ENCODE measurements around the gene RRP1B.

- TF ChIP-seq, protein P1, sequence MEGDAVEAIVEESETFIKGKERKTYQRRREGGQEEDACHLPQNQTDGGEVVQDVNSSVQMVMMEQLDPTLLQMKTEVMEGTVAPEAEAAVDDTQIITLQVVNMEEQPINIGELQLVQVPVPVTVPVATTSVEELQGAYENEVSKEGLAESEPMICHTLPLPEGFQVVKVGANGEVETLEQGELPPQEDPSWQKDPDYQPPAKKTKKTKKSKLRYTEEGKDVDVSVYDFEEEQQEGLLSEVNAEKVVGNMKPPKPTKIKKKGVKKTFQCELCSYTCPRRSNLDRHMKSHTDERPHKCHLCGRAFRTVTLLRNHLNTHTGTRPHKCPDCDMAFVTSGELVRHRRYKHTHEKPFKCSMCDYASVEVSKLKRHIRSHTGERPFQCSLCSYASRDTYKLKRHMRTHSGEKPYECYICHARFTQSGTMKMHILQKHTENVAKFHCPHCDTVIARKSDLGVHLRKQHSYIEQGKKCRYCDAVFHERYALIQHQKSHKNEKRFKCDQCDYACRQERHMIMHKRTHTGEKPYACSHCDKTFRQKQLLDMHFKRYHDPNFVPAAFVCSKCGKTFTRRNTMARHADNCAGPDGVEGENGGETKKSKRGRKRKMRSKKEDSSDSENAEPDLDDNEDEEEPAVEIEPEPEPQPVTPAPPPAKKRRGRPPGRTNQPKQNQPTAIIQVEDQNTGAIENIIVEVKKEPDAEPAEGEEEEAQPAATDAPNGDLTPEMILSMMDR (IDR thresholded peaks at IDR 0.05; ENCODE audit: insufficient read depth, low read length) = no peak
- TF ChIP-seq, protein P2, sequence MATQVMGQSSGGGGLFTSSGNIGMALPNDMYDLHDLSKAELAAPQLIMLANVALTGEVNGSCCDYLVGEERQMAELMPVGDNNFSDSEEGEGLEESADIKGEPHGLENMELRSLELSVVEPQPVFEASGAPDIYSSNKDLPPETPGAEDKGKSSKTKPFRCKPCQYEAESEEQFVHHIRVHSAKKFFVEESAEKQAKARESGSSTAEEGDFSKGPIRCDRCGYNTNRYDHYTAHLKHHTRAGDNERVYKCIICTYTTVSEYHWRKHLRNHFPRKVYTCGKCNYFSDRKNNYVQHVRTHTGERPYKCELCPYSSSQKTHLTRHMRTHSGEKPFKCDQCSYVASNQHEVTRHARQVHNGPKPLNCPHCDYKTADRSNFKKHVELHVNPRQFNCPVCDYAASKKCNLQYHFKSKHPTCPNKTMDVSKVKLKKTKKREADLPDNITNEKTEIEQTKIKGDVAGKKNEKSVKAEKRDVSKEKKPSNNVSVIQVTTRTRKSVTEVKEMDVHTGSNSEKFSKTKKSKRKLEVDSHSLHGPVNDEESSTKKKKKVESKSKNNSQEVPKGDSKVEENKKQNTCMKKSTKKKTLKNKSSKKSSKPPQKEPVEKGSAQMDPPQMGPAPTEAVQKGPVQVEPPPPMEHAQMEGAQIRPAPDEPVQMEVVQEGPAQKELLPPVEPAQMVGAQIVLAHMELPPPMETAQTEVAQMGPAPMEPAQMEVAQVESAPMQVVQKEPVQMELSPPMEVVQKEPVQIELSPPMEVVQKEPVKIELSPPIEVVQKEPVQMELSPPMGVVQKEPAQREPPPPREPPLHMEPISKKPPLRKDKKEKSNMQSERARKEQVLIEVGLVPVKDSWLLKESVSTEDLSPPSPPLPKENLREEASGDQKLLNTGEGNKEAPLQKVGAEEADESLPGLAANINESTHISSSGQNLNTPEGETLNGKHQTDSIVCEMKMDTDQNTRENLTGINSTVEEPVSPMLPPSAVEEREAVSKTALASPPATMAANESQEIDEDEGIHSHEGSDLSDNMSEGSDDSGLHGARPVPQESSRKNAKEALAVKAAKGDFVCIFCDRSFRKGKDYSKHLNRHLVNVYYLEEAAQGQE (IDR thresholded peaks at IDR 0.05; ENCODE audit: insufficient replicate concordance, low read depth) = no peak
- TF ChIP-seq POLR2AphosphoS5 (IDR thresholded peaks at IDR 0.05; ENCODE audit: low read depth) = no peak
- TF ChIP-seq GABPA (IDR thresholded peaks at IDR 0.05; ENCODE audit: low read depth) = no peak
These were observed 62.6 kb downstream of the RRP1B start for GRCh38 chr21:43721939-43722338.
